ENCODE data around the gene BICC1. TPM values are rescaled to one million over a fixed set of nuclear protein-coding genes. Genes with fewer than 3 reads are reported as not detected.

The BICC1 gene
- polyA plus RNA-seq, 1 donor (not counting 4 experiments of a cell fraction or from before 2014, with no cell fraction given), result 4.2 TPM

GRCh38 chr10:58755340-58755610 is 242.6 kb downstream of the BICC1 start:
- dilution Hi-C loops (cut with MboI; ENCODE audit: extremely low pct_ligation_motif_present, low sequenced_read_pairs), result no loop called here
- Histone ChIP-seq H4K20me1 (ENCODE audit: control insufficient read depth, extremely low read depth, insufficient read depth, low read length) (no peaks in the 10 kb centered on the region), H3K4me1 (ENCODE audit: control insufficient read depth, extremely low read depth, insufficient read depth, low read length) (peaks cover 8% of the 10 kb centered on the region), H3K27ac (ENCODE audit: control insufficient read depth, insufficient read depth, low read length) (no peak overlapping the region), H3K9me3 (ENCODE audit: control insufficient read depth, low read depth, low read length) (no peaks in the 10 kb centered on the region), H3K79me2 (ENCODE audit: control insufficient read depth, insufficient read depth, low read length) (no peaks in the 10 kb centered on the region), H3K4me2 (ENCODE audit: control insufficient read depth, extremely low read depth, insufficient read depth, low read depth, low read length) (peak overlapping the region; percentile 91), H2AFZ (ENCODE audit: control insufficient read depth, low read length) (no peak overlapping the region), H3K9ac (ENCODE audit: control insufficient read depth, extremely low read depth, insufficient read depth, low read length) (no peak overlapping the region), H3K4me3 (ENCODE audit: control insufficient read depth in 2 of 3, extremely low read depth in 1 of 3, insufficient read depth in 2 of 3, low read depth in 1 of 3, low read length in 3 of 3) (no peak overlapping the region), H3K27me3 (ENCODE audit: control insufficient read depth, extremely low read depth, insufficient read depth, low read length) (no peaks in the 10 kb centered on the region), H3K36me3 (ENCODE audit: control insufficient read depth in 2 of 2, extremely low read depth in 1 of 2, insufficient read depth in 2 of 2, low read length in 2 of 2) (no peaks in the 10 kb centered on the region), H3K9me1 (ENCODE audit: control insufficient read depth, extremely low read depth, insufficient read depth, low read length) (no peaks in the 10 kb centered on the region)
- TF ChIP-seq EZH2 (IDR thresholded peaks at IDR 0.05; ENCODE audit: low read length), result no peak
- TF ChIP-seq CTCF (optimal IDR thresholded peaks at IDR 0.05 in 1 of 3, IDR thresholded peaks at IDR 0.05 in 1 of 3, conservative IDR thresholded peaks at IDR 0.05 in 1 of 3; ENCODE audit: extremely low read depth in 1 of 3, insufficient read depth in 2 of 3, low read length in 3 of 3), result no peak
- DNase-seq (ENCODE audit: low read depth, low spot score) (no peak), FAIRE-seq (no peak)

DNA sequence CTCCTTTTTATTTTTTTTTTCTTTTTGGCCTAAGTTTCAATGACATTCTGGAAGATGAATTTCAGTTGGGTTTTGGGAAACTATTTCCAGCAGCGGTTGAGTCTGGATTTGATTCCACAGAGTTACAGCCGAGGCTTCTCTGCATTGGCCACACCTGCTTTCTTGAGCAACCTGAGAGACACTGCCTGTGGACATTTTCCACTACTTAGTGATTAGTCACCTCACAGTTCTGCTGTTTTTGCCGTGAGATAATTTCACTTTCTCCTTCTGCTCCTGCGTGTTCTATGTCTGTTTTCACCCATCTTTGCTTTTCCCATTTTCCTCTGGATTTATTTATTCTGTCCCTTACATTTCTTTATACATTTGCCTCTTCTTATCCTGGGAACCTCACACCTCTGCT is 243.0 kb downstream of the BICC1 start:
- H3K4me1 ChIP-seq (ENCODE audit: control insufficient read depth, extremely low read depth, insufficient read depth, low read length), result peaks cover 8% of the 10 kb centered on the region
- no peak for TF ChIP-seq CTCF (optimal IDR thresholded peaks at IDR 0.05 in 1 of 3, IDR thresholded peaks at IDR 0.05 in 1 of 3, conservative IDR thresholded peaks at IDR 0.05 in 1 of 3; ENCODE audit: extremely low read depth in 1 of 3, insufficient read depth in 2 of 3, low read length in 3 of 3)
- no peak for TF ChIP-seq EZH2 (IDR thresholded peaks at IDR 0.05; ENCODE audit: low read length)
- peak overlapping the region; percentile 42 for H3K27ac ChIP-seq (ENCODE audit: control insufficient read depth, insufficient read depth, low read length)
- H3K9ac ChIP-seq (ENCODE audit: control insufficient read depth, extremely low read depth, insufficient read depth, low read length), result peak overlapping the region; percentile 53
- no peaks in the 10 kb centered on the region for H3K36me3 ChIP-seq (ENCODE audit: control insufficient read depth in 2 of 2, extremely low read depth in 1 of 2, insufficient read depth in 2 of 2, low read length in 2 of 2)
- H3K79me2 ChIP-seq (ENCODE audit: control insufficient read depth, insufficient read depth, low read length), result no peaks in the 10 kb centered on the region
- H3K27me3 ChIP-seq (ENCODE audit: control insufficient read depth, extremely low read depth, insufficient read depth, low read length), result no peaks in the 10 kb centered on the region
- no peaks in the 10 kb centered on the region for H4K20me1 ChIP-seq (ENCODE audit: control insufficient read depth, extremely low read depth, insufficient read depth, low read length)
- FAIRE-seq (peak; percentile 84), DNase-seq (ENCODE audit: low read depth, low spot score) (no peak)
- H3K4me3 ChIP-seq (ENCODE audit: control insufficient read depth in 2 of 3, extremely low read depth in 1 of 3, insufficient read depth in 2 of 3, low read depth in 1 of 3, low read length in 3 of 3), result peak overlapping the region; percentile 14 to 82 (median 74)
- no peaks in the 10 kb centered on the region for H3K9me1 ChIP-seq (ENCODE audit: control insufficient read depth, extremely low read depth, insufficient read depth, low read length)
- dilution Hi-C loops (cut with MboI; ENCODE audit: extremely low pct_ligation_motif_present, low sequenced_read_pairs), result no loop called here
- H3K9me3 ChIP-seq (ENCODE audit: control insufficient read depth, low read depth, low read length), result no peaks in the 10 kb centered on the region
- peak overlapping the region; percentile 91 for H3K4me2 ChIP-seq (ENCODE audit: control insufficient read depth, extremely low read depth, insufficient read depth, low read depth, low read length)
- peak overlapping the region; percentile 73 for H2AFZ ChIP-seq (ENCODE audit: control insufficient read depth, low read length)

Data from keratinocyte (primary cell).